Inferior parietal cortex (tissue), 1 donor: Measurements from ENCODE around the gene TSPAN15.
A peak's percentile ranks its signal among the peaks of the same experiment; 100 is the strongest.
"Not testable (repeated sequence)": the region's sequence is repeated elsewhere in the genome, so short reads cannot be mapped to it uniquely, and the experiment has no call there.

ENCODE experiments used
- DNase-seq: peaks from one replicate; pipeline ENCODE4 v3.0.0-alpha.2; 2016; ENCODE audit errors: extremely low spot score

Gene TSPAN15

DNA sequence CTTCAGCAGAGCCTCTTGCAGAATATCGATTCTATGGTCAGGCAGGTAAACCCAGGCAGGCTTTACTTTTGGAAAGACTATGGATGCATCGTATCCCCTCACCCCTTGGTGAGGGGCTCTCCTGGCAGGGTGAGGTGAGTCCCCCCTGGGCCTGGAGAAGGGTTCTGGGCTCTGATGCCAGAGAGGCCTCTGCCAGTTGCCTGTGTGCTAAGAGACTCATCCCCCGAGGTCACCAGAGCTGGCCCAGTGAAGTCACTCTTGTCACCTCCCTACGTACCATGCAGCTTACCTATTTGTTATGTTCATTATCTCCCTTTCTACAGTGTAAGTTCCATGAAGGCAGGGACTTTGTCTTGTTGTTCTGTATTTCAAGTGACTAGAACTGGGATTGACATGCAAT is 51.3 kb downstream of the TSPAN15 start:
- no peak for DNase-seq

DNA sequence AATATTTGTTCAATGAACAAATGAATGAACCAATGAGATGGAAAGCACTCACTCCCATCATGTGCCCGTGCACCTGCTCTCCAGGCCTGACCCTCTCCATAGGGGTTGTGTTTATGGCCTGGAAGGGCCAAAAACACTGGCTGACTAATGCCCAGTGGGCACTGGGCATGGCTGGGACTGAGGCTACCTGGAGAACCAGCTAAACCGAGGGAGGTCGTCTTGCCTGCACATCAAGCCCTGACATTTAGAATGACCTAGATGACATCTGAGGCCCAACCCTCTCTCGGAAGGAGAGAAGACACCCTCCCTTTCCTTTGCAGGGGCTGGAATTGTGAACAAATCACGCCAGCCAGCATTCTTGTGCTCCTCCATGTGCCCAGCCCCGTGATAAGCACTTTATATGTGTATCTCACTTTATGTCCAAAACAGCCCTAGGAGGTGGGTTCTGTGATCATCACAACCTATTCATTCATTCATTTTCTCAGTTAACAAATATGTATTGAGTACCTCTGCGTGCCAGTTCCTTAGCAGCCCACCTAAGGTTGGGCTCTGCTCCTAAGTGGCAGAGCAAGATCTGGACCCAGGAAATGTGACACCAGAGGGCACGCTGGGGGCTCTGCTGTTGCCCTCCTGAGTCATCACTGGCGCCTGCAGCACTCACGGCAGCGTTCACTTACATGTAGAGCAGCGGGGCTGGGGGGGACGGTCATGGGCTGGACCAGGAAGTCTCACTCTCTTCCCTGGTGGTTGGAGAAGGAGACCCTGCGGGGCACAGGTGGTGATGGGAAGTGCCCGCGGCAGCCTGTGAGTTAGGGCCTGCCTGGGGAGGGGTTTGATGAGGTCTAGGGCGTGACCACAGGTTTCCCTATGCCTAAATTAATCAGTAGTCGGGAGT is 52.0 kb downstream of the TSPAN15 start:
- no peak for DNase-seq

DNA sequence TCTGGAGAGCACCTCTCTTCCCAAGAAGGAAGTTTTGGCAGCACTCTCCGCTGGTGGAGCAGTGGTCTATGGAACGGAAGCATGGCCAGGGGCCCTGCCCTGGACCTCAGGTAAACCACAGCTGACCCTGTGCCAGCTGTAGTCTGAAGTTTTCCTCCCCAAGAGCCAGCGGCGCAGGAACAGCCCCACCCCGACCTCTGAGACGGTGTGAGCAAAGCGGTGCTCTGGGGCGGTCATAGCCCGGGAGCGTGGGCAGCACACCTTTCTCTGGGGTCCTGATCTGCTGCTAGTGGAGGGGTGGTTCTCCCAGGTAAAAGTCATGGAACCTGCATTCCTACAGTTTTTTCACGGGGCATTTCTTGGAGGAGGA is 52.6 kb downstream of the TSPAN15 start:
- no peak for DNase-seq

DNA sequence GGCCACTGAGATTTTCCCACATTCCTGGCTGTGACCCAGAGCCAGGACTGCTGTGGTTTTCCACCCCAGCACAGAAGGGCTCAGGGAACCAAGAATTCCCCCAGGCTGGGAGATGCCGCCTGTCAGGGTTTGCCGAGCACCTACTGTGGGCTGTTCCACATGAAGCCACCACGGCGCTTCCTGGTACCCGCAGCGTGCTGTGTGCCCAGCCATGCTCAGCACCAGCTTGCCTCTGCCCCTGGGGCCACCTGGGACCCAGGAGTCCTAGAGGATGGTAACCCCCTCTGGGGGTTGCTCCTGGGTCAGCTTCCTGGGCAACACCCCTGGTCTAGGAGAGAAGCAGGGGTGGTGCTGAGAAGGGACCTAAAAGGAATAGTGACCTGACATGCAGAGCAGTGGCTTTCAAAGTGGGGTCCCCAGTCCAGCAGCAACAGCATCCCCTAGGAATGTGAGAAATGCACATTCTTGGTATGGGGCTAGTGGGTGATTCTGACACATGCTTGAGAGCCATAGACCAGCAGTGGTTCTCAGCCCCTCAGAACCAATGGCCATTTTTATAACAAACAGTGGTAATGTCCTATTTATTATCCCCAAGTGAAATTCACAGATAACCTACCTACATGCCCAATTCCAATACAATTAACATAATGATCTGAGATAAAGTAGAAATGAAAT is 53.4 kb downstream of the TSPAN15 start:
- no peak for DNase-seq

- DNase-seq = no peak
Observed at GRCh38 chr10:69505636-69506318, 54.5 kb downstream of the TSPAN15 start.

DNA sequence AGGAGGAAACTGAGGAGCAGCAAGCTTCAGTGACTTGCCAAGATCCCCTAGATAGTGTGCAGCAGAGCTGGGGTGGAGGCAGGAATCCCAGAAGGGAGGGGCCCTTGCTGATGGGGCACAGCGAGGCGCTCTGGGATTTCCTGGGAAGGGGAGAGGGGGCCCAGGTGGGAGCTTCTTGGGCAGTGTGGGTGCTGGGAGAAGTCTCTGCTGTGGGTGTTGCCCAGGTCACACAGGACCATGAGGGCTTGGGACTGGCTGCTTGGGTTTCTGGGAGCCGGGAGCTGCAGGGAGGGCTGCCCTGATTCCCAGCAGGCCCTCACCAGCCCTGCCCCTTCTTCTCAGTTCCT is 55.2 kb downstream of the TSPAN15 start:
- no peak for DNase-seq

DNA sequence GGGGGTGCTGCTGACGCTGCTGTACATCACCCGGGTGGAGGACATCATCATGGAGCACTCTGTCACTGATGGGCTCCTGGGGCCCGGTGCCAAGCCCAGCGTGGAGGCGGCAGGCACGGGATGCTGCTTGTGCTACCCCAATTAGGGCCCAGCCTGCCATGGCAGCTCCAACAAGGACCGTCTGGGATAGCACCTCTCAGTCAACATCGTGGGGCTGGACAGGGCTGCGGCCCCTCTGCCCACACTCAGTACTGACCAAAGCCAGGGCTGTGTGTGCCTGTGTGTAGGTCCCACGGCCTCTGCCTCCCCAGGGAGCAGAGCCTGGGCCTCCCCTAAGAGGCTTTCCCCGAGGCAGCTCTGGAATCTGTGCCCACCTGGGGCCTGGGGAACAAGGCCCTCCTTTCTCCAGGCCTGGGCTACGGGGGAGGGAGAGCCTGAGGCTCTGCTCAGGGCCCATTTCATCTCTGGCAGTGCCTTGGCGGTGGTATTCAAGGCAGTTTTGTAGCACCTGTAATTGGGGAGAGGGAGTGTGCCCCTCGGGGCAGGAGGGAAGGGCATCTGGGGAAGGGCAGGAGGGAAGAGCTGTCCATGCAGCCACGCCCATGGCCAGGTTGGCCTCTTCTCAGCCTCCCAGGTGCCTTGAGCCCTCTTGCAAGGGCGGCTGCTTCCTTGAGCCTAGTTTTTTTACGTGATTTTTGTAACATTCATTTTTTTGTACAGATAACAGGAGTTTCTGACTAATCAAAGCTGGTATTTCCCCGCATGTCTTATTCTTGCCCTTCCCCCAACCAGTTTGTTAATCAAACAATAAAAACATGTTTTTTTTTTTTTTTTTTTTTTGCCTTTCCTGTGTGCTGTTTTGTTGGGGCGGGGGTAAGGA is 55.8 kb downstream of the TSPAN15 start:
- DNase-seq = no peak

DNA sequence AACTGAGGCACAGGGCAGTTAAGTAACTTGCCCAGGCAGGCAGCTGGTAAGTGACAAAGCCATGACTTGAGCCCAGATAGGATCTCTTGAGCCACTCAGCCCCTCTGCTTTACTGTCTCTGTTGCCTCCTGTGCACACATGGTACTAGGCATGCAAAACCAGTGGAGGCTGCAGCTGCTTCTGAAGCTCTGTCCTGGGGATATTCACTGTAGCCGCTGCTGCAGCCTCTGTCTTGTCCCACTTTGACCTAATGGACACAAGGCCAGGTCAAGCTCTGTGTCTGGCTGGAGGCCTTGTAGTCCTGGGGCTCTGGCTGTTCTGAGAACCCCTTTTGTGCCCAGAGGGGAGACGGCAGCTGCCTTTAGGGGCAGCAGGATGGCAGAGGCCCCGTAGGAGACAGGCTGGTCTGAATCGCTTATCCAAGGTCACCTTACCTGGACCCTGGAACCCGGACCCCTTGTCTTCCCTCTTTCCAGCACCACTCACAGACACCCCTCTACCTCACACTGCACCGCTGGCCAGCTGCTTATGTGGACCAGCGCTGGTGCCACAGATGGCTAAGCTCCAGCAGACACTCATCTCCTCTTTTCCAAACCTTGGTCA is 57.6 kb downstream of the TSPAN15 start:
- no peak for DNase-seq

GRCh38 chr10:69512901-69513300 is 61.6 kb downstream of the TSPAN15 start:
- DNase-seq = no peak

DNA sequence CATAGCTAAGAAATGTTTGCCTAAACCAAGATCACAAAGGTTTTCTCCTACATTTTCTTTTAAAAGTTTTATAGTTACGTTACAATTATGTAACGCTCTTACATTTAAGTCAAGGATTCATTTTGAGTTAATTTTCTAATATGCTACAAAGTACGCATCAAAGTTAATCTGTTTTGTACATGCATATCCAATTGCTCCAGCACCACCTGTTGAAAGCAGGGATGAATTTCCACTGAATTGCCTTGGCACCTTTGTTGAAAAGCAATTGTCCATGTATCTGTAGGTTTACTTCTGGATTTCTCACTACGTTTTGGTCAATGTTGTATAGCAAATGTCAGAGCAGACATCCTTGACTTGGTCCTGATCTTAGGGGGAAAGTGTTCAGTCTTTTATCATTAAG is 62.4 kb downstream of the TSPAN15 start:
- no peak for DNase-seq

DNA sequence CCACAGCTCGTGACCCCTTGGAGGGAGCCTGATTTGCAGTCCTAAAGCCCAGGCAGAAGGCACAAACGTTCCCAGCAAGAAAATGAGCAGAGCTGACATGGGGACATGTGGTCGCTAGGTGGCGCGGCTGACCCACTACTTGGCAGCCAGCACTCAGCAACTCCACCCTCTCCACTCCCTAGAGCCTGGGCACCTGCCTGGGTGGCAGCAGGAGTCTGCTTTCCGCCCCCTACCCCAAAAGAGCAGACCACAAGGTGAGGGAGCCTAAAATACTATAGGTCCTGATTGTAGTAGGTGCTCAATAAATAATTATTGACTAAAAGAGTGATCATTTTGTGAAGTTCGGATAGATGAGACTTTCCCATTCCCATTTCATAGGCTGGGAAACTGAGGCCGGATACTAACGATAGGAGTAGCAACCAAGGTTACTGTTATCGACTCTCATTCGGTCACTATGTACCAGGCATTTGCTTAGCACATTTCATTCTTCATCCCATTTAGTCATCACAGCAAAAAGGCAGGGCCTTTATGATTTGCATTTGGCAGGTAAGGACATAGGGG is 64.5 kb downstream of the TSPAN15 start:
- peak; percentile 60 for DNase-seq

DNA sequence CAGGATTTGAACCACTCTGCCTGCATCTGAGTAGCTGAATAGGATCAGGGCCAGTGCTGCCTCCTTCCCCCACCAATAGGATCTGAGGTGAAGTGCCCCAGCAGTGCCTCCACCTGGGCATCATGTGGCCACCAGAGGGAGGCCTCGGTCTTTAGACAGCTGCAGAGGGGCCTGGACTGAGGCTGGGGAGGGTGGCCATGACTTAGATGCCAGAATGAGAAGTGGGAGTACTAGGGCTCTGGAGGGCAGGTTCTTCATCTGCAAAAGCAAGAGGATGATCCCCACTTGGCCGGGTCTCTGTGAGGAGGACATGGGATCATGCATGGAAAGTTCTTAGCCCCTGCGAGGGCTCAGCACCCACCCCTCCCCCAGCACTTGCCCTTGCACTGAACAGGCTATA is 65.1 kb downstream of the TSPAN15 start:
- DNase-seq = no peak

- DNase-seq = no peak
Observed at GRCh38 chr10:69516796-69517195, 65.5 kb downstream of the TSPAN15 start.

GRCh38 chr10:69517271-69517848 is 66.1 kb downstream of the TSPAN15 start:
- DNase-seq = no peak

DNA sequence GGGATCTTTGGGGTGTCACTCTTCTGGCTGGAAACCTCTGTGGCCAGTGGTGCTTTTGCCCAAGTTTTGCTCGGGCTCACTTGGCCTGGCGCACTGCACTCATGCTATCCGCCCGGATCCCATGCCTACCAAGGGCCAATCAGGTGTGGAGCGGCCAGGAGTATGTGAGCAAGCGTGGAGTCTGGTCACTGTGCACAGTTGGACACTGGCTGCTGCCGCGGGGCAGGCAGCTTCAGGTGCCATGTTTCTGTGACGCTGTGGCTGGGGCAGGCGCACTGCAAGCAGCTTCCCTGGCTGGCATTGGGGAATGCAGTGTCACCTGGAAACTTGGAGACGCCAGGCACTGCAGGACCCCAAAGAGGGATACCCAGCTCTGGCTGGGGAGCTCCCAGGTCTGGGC is 76.7 kb downstream of the TSPAN15 start:
- no peak for DNase-seq

- no peak for DNase-seq
Observed at GRCh38 chr10:69533658-69534057, 82.4 kb downstream of the TSPAN15 start.

- not testable (repeated sequence) for DNase-seq
Observed at GRCh38 chr10:69536521-69536920, 85.3 kb downstream of the TSPAN15 start.

DNA sequence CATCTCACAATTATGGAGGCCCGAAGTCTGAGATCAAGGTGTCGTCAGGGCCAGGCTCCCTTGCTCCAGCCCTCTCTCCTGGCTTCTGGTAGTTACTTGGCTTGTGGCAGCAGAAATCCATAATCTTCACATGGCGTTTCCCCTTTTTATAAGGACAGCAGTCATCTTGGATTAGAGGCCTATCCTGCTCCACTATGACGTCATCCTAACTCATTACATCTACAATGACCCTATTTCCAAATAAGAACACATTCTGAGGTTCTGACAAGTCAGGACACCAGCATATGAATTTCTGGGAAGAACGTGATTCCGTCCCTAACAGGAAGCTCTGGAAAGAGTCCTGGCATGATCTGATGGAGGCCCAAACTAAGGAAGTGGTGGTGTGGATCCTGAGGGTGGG is 86.2 kb downstream of the TSPAN15 start:
- no peak for DNase-seq

- DNase-seq = no peak
Observed at GRCh38 chr10:69538461-69538860, 87.2 kb downstream of the TSPAN15 start.

GRCh38 chr10:69541463-69541862 is 90.2 kb downstream of the TSPAN15 start:
- no peak for DNase-seq

DNA sequence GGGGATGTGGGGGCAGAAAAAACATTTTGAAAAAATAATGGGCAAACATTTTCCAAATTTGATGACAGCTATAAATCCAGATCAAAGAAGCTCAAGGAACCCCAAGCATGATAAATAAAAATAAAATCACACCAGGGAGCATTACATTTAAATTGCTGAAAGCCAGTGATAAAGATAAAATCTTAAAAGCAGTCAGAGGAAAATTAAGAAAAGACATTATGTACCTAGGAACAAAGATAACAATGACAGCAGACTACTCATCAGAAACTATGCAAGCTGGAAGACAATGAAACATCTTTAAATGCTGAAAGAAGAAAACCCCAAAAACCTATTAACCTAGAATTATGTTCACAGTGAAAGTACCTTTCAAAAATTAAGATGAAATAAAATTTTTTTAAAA is 98.7 kb downstream of the TSPAN15 start:
- no peak for DNase-seq
